ENCODE data around the gene SREBF1. TPM values are rescaled to one million over a fixed set of nuclear protein-coding genes. Genes with fewer than 3 reads are reported as not detected.

The SREBF1 gene
- total RNA-seq, 1 donor: 115 TPM

- Histone ChIP-seq H3K9me3 (ENCODE audit: low read depth, low read length) (no peaks in the 10 kb centered on the region), H2AFZ (ENCODE audit: low read length) (no peak overlapping the region), H3K79me2 (ENCODE audit: insufficient read depth, low read length) (no peaks in the 10 kb centered on the region), H3K4me1 (ENCODE audit: insufficient read depth, low read length) (peaks cover 25% of the 10 kb centered on the region), H4K20me1 (ENCODE audit: insufficient read depth, low read length) (no peaks in the 10 kb centered on the region), H3K4me2 (ENCODE audit: insufficient read depth, low read length) (no peak overlapping the region), H3K27me3 (ENCODE audit: insufficient read depth, low read length) (no peaks in the 10 kb centered on the region), H3K27ac (ENCODE audit: low read depth, low read length) (no peak overlapping the region), H3K36me3 (ENCODE audit: insufficient read depth, low read length) (peaks cover 13% of the 10 kb centered on the region), H3K4me3 (ENCODE audit: insufficient read depth, low read length) (no peak overlapping the region)
- TF ChIP-seq CTCF (IDR thresholded peaks at IDR 0.05; ENCODE audit: extremely low read depth, low read depth, low read length): no peak
- peak; percentile 74 for DNase-seq (ENCODE audit: insufficient read length, low spot score, missing footprints)
Observed at GRCh38 chr17:17846003-17846402, 9.2 kb upstream of the SREBF1 start.

GRCh38 chr17:17845046-17845775 is 8.4 kb upstream of the SREBF1 start:
- Histone ChIP-seq H3K9me3 (ENCODE audit: low read depth, low read length) (no peaks in the 10 kb centered on the region), H3K4me3 (ENCODE audit: insufficient read depth, low read length) (no peak overlapping the region), H3K4me1 (ENCODE audit: insufficient read depth, low read length) (peaks cover 29% of the 10 kb centered on the region), H3K79me2 (ENCODE audit: insufficient read depth, low read length) (no peaks in the 10 kb centered on the region), H4K20me1 (ENCODE audit: insufficient read depth, low read length) (no peaks in the 10 kb centered on the region), H3K27ac (ENCODE audit: low read depth, low read length) (no peak overlapping the region), H2AFZ (ENCODE audit: low read length) (no peak overlapping the region), H3K36me3 (ENCODE audit: insufficient read depth, low read length) (peaks cover 9% of the 10 kb centered on the region), H3K27me3 (ENCODE audit: insufficient read depth, low read length) (no peaks in the 10 kb centered on the region), H3K4me2 (ENCODE audit: insufficient read depth, low read length) (no peak overlapping the region)
- peak; percentile 60 for DNase-seq (ENCODE audit: insufficient read length, low spot score, missing footprints)
- no peak for TF ChIP-seq CTCF (IDR thresholded peaks at IDR 0.05; ENCODE audit: extremely low read depth, low read depth, low read length)

GRCh38 chr17:17844500-17844899 is 7.7 kb upstream of the SREBF1 start:
- H4K20me1 ChIP-seq (ENCODE audit: insufficient read depth, low read length): no peaks in the 10 kb centered on the region
- H3K27ac ChIP-seq (ENCODE audit: low read depth, low read length): no peak overlapping the region
- H3K79me2 ChIP-seq (ENCODE audit: insufficient read depth, low read length): no peaks in the 10 kb centered on the region
- no peak overlapping the region for H2AFZ ChIP-seq (ENCODE audit: low read length)
- H3K4me3 ChIP-seq (ENCODE audit: insufficient read depth, low read length): no peak overlapping the region
- H3K9me3 ChIP-seq (ENCODE audit: low read depth, low read length): no peaks in the 10 kb centered on the region
- peak; percentile 63 for DNase-seq (ENCODE audit: insufficient read length, low spot score, missing footprints)
- H3K4me1 ChIP-seq (ENCODE audit: insufficient read depth, low read length): peaks cover 27% of the 10 kb centered on the region
- no peak for TF ChIP-seq CTCF (IDR thresholded peaks at IDR 0.05; ENCODE audit: extremely low read depth, low read depth, low read length)
- H3K4me2 ChIP-seq (ENCODE audit: insufficient read depth, low read length): no peak overlapping the region
- no peaks in the 10 kb centered on the region for H3K27me3 ChIP-seq (ENCODE audit: insufficient read depth, low read length)
- H3K36me3 ChIP-seq (ENCODE audit: insufficient read depth, low read length): peaks cover 9% of the 10 kb centered on the region

DNA sequence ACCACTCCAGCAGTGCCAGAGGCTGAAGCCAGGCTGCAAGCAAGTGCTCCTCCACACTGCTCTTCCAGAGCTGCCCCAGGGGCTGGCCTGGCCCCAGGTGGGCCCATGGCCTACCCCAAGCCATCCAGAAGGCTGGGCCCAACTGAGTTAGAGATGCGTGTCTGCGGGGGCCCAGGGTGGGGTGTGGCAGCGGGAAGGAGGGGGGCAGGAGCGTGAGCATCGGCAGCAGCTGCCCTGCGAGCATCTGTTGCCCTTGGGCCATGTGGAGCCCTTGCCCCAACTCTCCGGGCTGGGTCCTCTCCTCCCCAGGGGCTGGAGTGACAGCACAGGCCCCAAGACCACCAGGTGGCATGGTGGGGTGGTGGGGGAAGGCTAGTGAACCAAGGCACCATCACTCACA is 7.3 kb upstream of the SREBF1 start:
- Histone ChIP-seq H3K4me2 (ENCODE audit: insufficient read depth, low read length) (no peak overlapping the region), H3K27me3 (ENCODE audit: insufficient read depth, low read length) (no peaks in the 10 kb centered on the region), H3K27ac (ENCODE audit: low read depth, low read length) (no peak overlapping the region), H3K4me1 (ENCODE audit: insufficient read depth, low read length) (peaks cover 27% of the 10 kb centered on the region), H3K79me2 (ENCODE audit: insufficient read depth, low read length) (no peaks in the 10 kb centered on the region), H3K9me3 (ENCODE audit: low read depth, low read length) (no peaks in the 10 kb centered on the region), H3K4me3 (ENCODE audit: insufficient read depth, low read length) (no peak overlapping the region), H2AFZ (ENCODE audit: low read length) (no peak overlapping the region), H4K20me1 (ENCODE audit: insufficient read depth, low read length) (no peaks in the 10 kb centered on the region), H3K36me3 (ENCODE audit: insufficient read depth, low read length) (peaks cover 9% of the 10 kb centered on the region)
- TF ChIP-seq CTCF (IDR thresholded peaks at IDR 0.05; ENCODE audit: extremely low read depth, low read depth, low read length): no peak
- DNase-seq (ENCODE audit: insufficient read length, low spot score, missing footprints): peak; percentile 75

Data from osteoblast (primary cell).